Activated naive CD8-positive, alpha-beta T cell treated with anti-CD3 and anti-CD28 coated beads, Interleukin-2, amount 10 ng/mL, durations not matched to agents 7 days and 5 days (primary cell): ENCODE data around the gene FAM168A. TPM values are rescaled to one million over a fixed set of nuclear protein-coding genes. Genes with fewer than 3 reads are reported as not detected.
"Not testable (repeated sequence)": the region's sequence is repeated elsewhere in the genome, so short reads cannot be mapped to it uniquely, and the experiment has no call there.

ENCODE experiments used
- ATAC-seq: fragments of 150-1000 bp; cut with Tn5 transposase; one replicate; pipeline ENCODE4 v1.10.0; 2021; ENCODE audit warnings: low read depth, moderate library complexity
- POLR2A ChIA-PET: fragments of 350-600 bp; sonication (Branson Sonifier 250); formaldehyde crosslinking; loops from one replicate; lab custom pipeline; 2021; ENCODE audit warnings: antibody characterized with exemption; lab: Charles Lee
- DNase-seq: peaks from one replicate; pipeline ENCODE4 v3.0.0; 2021
- H3K27ac Mint-ChIP-seq: one replicate; pipeline ENCODE4 v1.8.0; 2022; ENCODE audit warnings: mild to moderate bottlenecking, mixed read lengths
- H3K27me3 Mint-ChIP-seq: one replicate; pipeline ENCODE4 v1.8.0; 2022; ENCODE audit warnings: mild to moderate bottlenecking, moderate library complexity, mixed read lengths
- H3K36me3 Mint-ChIP-seq: one replicate; pipeline ENCODE4 v1.8.0; 2021; ENCODE audit warnings: mild to moderate bottlenecking, mixed read lengths
- H3K4me1 Mint-ChIP-seq: one replicate; pipeline ENCODE4 v1.8.0; 2021; ENCODE audit warnings: mixed read lengths
- H3K4me3 Mint-ChIP-seq: one replicate; pipeline ENCODE4 v1.8.0; 2022; ENCODE audit warnings: mild to moderate bottlenecking, moderate library complexity, mixed read lengths
- H3K9me3 Mint-ChIP-seq: one replicate; pipeline ENCODE4 v1.8.0; 2021; ENCODE audit warnings: mixed read lengths
- total RNA-seq, 2 experiments: library from RNA; stranded (reverse); gene quantifications; one replicate each; pipeline ENCODE4 v1.2.3, GENCODE V29; 2021

Gene FAM168A
- total RNA-seq, 2 experiments from 2014 or later = 27.3 to 31.0 TPM

DNA sequence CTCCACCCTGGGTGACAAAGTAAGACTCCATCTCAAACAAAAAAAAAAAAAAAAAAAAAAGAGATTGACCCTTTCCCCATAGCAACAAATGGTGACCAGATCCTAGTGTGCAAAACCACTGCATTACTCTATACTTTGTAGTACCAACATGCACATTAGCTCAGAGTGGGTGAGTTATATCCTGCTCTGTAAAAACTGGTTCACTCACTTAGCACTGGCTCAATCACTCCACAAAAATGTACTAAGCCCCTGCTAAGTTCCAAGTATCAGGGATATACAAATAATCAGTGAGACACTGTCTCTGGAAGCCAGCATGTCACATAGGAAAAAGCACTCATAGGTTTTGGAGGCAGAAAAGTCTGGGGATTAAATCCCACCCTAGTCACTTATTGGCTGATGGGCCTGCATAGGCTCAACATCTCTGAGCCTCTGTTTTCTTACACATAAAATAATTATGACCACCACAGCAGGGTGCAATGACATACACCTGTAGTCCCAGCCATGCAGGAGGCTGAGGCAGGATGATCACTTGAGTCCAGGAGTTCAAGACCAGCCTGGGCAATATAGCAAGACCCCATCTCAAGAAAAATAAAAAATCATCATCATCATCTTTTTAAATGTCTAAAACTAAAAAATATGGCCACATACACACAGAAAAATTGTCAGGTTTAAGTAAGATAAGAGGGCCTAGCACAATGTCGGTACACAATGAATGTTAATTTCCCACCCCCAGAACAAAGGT lies 11.9 kb downstream of the FAM168A start:
- POLR2A ChIA-PET = no interaction called here
- Mint-ChIP-seq H3K27me3 (no peaks in the 10 kb centered on the region), H3K27ac (no peak overlapping the region), H3K4me3 (no peak overlapping the region), H3K9me3 (peaks cover 2% of the 10 kb centered on the region), H3K36me3 (peaks cover 16% of the 10 kb centered on the region), H3K4me1 (peaks cover 12% of the 10 kb centered on the region)
- no peak for DNase-seq
- ATAC-seq = no peak

DNA sequence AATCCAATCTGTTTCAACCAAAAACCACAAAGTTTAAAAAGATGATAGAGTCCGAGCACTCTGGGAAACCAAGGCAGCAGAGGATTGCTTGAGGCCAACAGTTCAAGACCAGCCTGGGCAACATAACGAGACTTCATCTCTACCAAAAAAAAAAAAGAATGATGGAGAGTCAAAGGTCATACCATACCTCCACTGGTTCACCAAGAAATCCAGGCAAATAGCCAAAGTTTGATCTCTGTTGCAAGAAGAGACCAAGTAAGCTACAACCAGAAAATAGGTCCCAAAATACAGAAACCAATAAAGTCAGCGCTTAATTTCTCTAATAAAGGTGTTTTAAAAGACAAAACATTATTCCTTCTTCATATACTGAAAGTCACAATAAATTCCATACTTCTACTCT lies 13.1 kb downstream of the FAM168A start:
- H3K9me3 Mint-ChIP-seq = peaks cover 2% of the 10 kb centered on the region
- H3K36me3 Mint-ChIP-seq = peaks cover 16% of the 10 kb centered on the region
- no peak overlapping the region for H3K4me3 Mint-ChIP-seq
- no peaks in the 10 kb centered on the region for H3K27me3 Mint-ChIP-seq
- no peak for ATAC-seq
- DNase-seq = no peak
- H3K4me1 Mint-ChIP-seq = peaks cover 12% of the 10 kb centered on the region
- POLR2A ChIA-PET = interaction anchor here (0.5 kb wide), 1 partner anchor 824 kb away, joined by 3 read pairs; no protein-coding TSS in a partner anchor
- H3K27ac Mint-ChIP-seq = no peak overlapping the region

DNA sequence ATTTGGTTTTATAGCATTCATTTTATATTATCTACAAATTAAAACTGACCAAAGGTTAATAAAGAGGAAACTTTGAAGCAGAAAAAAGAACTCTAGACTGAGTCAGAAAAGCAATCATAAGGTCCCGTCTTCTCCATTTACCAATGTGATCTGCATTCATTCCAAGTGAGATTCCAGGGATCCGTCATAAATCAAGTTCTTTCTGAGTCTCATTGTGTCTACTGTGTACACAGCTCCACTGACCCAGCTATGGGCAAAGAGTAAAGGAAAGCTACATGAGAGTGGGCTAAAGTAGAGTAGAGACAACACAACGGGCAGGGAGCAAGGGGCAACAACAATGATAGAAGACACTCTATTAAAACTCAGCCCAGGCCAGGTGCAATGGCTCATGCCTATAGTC lies 15.3 kb downstream of the FAM168A start:
- Mint-ChIP-seq H3K27ac (no peak overlapping the region), H3K27me3 (no peaks in the 10 kb centered on the region), H3K4me3 (no peak overlapping the region), H3K36me3 (peaks cover 19% of the 10 kb centered on the region), H3K4me1 (peaks cover 11% of the 10 kb centered on the region), H3K9me3 (no peaks in the 10 kb centered on the region)
- POLR2A ChIA-PET = no interaction called here
- DNase-seq (no peak), ATAC-seq (no peak)

DNA sequence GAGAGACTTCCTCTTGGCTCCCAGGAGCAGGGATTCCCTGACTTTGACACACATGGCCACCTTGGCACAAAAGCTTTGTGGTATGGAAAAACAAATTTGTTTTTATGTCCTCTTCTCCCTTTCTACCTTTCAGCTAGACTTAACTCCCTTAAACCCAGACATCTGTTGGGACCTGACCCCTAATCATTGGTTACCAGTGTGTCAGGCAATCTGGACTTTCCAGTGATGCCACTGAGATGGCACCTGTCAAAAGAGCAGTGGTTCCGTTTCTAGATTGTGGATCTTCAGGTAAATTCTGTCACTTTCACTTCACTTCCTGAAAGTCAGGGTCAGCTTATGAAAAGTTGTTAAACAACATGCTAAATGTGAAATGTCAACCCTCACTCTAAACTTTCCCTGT lies 17.2 kb downstream of the FAM168A start:
- not testable (repeated sequence) for H3K4me1 Mint-ChIP-seq

DNA sequence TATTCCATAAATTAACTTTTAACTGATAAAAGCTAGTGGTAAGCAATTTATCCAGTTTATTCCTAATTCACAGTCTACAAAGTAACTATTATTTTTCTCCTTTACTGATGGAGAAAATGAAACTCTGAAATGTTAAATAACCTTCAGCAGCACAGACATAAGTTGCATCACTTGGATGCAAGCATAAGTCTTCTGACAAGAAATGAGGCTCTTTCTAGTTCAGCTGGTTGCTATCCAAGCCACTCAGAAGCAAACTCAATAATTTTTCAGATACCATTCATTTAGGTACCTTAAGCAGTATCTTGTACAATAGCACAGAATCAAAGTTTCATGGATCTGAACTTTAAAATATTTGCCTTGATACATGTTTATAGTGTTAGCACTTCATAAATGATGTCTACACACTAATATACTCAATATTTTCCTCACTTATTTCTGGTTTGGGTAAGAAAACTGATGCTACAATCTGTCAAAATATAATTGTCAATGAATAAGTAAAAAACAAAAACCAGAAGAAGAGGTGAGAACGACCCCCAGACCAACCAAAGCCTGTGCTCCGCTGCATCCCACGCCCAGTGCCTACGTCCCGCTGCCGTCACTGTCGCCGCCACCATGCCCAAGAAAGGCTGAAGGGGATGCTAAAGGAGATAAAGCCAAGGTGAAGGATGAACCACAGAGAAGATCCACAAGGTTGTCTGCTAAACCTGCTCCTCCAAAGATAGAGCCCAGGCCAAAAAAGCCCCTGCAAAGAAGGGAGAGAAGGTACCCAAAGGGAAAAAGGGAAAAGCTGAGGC lies 18.1 kb downstream of the FAM168A start:
- Mint-ChIP-seq H3K4me3 (no peak overlapping the region), H3K4me1 (peaks cover 10% of the 10 kb centered on the region), H3K9me3 (no peaks in the 10 kb centered on the region), H3K27me3 (no peaks in the 10 kb centered on the region), H3K27ac (no peak overlapping the region), H3K36me3 (peaks cover 27% of the 10 kb centered on the region)
- ATAC-seq = no peak
- POLR2A ChIA-PET = no interaction called here
- no peak for DNase-seq

More for the DNA sequence above, 17.2 kb downstream of the FAM168A start:
- H3K4me3 Mint-ChIP-seq, H3K9me3 Mint-ChIP-seq, POLR2A ChIA-PET, ATAC-seq, H3K27me3 Mint-ChIP-seq, H3K27ac Mint-ChIP-seq, DNase-seq: not testable (repeated sequence)
- H3K36me3 Mint-ChIP-seq = peaks cover 27% of the 10 kb centered on the region

GRCh38 chr11:73578592-73579185 lies 19.2 kb downstream of the FAM168A start:
- POLR2A ChIA-PET = no interaction called here
- DNase-seq (no peak), ATAC-seq (peak; percentile 61)
- H3K4me1 Mint-ChIP-seq = peaks cover 10% of the 10 kb centered on the region
- no peaks in the 10 kb centered on the region for H3K27me3 Mint-ChIP-seq
- H3K4me3 Mint-ChIP-seq = no peak overlapping the region
- H3K36me3 Mint-ChIP-seq = peaks cover 27% of the 10 kb centered on the region
- H3K9me3 Mint-ChIP-seq = no peaks in the 10 kb centered on the region
- H3K27ac Mint-ChIP-seq = no peak overlapping the region

DNA sequence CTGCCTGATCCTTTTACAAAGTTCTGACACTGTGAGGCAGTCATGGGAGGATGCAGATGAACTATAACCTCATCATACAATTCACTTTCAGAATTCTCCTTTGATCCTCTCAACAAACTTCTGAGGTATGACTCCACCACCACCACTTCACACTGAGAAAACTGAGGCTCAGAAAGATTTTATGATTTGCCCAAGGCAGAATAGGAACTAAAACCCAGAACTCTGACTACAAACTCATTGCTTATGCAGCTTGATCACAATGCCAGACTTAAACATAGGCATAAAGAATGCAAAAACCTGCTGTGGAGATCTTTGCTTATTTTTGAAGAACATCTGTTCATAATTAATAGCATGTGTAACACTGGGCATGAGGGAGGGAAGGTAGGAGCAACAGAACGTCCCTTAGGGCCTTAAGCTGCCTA lies 20.4 kb downstream of the FAM168A start:
- H3K9me3 Mint-ChIP-seq = no peaks in the 10 kb centered on the region
- H3K36me3 Mint-ChIP-seq = peaks cover 23% of the 10 kb centered on the region
- ATAC-seq (peak; percentile 71), DNase-seq (no peak)
- H3K4me1 Mint-ChIP-seq = peaks cover 10% of the 10 kb centered on the region
- peak overlapping the region; percentile 7 for H3K4me3 Mint-ChIP-seq
- peak overlapping the region; percentile 56 for H3K27ac Mint-ChIP-seq
- POLR2A ChIA-PET = interaction anchor here (0.6 kb wide), 1 partner anchor 53 kb away, joined by 4 read pairs; no protein-coding TSS in a partner anchor
- no peaks in the 10 kb centered on the region for H3K27me3 Mint-ChIP-seq

DNA sequence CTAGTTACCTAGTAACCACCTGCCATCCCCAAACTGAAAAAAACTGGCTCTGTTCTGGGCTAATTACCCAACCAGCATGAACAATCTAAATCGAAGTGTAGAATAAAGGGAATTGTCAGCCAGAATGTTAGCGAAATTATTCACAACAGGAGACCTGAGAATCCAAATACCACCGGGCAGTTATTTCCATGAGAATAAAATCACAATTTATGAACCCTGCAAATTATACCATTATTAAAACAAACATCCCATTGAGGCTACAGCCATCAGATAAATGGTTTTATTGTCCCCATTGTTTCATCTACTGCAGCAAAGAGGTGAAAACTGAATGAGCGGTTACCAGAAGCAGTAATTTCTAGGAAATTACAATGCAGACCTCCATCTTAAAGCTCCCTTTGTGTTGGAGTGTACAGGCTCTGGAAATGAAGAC lies 21.7 kb downstream of the FAM168A start:
- POLR2A ChIA-PET = no interaction called here
- Mint-ChIP-seq H3K27me3 (no peaks in the 10 kb centered on the region), H3K4me1 (peaks cover 10% of the 10 kb centered on the region), H3K27ac (no peak overlapping the region), H3K4me3 (no peak overlapping the region), H3K9me3 (no peaks in the 10 kb centered on the region), H3K36me3 (peaks cover 20% of the 10 kb centered on the region)
- ATAC-seq = no peak
- no peak for DNase-seq

GRCh38 chr11:73571982-73572381 lies 25.9 kb downstream of the FAM168A start:
- H3K27ac Mint-ChIP-seq, DNase-seq, H3K9me3 Mint-ChIP-seq, ATAC-seq, POLR2A ChIA-PET, H3K4me1 Mint-ChIP-seq, H3K4me3 Mint-ChIP-seq, H3K27me3 Mint-ChIP-seq: not testable (repeated sequence)
- H3K36me3 Mint-ChIP-seq = peaks cover 11% of the 10 kb centered on the region

DNA sequence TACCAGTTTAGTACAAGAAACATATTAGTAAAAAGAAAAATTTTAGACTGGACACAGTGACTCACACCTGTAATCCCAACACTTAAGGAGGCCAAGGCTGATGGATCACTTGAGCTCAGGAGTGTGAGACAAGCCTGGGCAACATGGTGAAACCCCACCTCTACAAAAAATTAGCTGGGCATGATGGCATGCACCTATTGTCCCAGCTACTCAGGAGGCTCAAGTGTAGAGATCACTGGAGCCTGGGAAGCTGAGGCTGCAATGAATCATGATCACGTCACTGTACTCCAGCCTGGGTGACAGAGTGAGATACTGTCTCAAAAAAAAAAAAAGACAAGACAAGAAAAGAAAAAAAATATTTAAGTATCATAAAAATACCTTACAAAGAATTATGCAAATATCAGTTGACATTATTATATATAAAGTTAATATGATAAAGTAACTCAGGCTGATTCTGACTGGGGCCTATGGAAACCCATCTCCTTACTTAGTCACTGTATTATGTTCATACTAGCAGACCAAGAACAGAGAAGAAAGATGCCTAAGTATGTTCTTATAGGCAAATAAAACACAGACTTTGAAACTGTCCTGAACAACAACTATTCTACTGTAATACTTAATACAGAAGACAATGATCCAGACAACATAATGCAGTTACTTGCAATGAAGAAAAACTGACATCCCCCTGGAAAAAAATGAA lies 27.3 kb downstream of the FAM168A start:
- POLR2A ChIA-PET = no interaction called here
- DNase-seq = no peak
- Mint-ChIP-seq H3K4me3 (no peak overlapping the region), H3K9me3 (no peaks in the 10 kb centered on the region), H3K27ac (no peak overlapping the region), H3K36me3 (peaks cover 12% of the 10 kb centered on the region), H3K4me1 (no peaks in the 10 kb centered on the region), H3K27me3 (no peaks in the 10 kb centered on the region)
- ATAC-seq = no peak

DNA sequence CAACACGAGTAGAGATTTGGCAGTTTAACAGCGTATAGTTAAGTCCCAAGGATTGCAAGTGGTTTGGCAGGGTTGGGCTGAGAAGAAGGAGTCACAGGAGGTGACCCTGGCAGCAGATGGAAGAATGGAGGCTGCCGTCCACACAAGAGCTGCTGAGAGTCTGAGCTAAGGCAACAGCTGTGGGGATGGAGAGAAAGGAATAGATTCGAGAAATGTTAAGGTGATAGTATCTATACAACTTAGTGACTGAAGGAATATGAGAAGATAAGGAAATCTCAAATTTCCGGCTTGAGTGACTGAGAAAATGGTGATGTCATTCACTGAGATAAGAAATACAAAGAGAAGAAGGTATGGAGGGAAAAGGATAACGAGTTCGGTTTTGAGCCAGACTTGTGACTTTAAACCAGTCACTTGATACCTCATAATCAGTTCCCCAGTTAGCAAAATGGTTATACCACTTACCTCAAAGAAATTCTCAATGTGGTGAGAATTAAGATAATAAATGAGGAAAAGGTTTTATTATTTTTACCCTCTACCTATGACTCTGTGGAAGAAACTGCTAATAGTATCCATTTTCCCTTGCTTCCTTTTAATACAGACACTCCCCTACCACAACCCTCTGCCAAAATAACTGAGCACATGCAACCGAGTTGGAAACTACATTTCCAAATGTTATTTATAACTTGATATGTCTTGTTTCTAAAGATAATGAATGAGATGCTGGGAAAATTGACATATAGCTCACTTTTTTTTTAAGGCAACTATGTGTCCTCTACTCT lies 30.7 kb downstream of the FAM168A start:
- no peak for DNase-seq
- POLR2A ChIA-PET = interaction anchor here (0.5 kb wide), 1 partner anchor 64 kb away, joined by 4 read pairs; no protein-coding TSS in a partner anchor
- Mint-ChIP-seq H3K4me1 (no peaks in the 10 kb centered on the region), H3K27me3 (no peaks in the 10 kb centered on the region), H3K27ac (no peak overlapping the region), H3K36me3 (peaks cover 12% of the 10 kb centered on the region), H3K9me3 (no peaks in the 10 kb centered on the region), H3K4me3 (no peak overlapping the region)
- ATAC-seq = no peak

DNA sequence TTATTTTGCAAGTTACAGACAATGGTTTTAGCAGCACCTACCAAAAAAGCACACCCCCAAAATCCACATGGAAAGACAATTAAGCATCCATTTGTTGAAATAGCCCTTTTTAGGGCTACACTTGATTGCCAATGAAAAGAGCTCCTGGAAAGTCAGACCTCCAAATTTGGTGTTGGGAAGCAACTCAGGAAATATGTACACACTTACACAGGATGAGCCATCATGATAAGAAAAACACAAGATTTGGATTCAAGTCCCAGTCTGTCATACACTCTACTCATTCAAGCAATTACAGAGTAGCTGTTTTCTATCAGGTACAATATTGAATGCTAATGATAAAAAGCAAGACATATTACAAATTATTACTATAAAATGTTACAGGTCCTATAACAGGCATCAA lies 31.5 kb downstream of the FAM168A start:
- POLR2A ChIA-PET = interaction anchor here (0.6 kb wide), 1 partner anchor 26 kb away, joined by 3 read pairs; no protein-coding TSS in a partner anchor
- H3K36me3 Mint-ChIP-seq = peaks cover 12% of the 10 kb centered on the region

More for the DNA sequence above, 31.5 kb downstream of the FAM168A start:
- Mint-ChIP-seq H3K27ac (no peak overlapping the region), H3K27me3 (no peaks in the 10 kb centered on the region), H3K4me1 (no peaks in the 10 kb centered on the region), H3K4me3 (no peak overlapping the region), H3K9me3 (no peaks in the 10 kb centered on the region)
- DNase-seq (no peak), ATAC-seq (no peak)
